ENCODE data around the gene ZNF804A.

Gene ZNF804A

DNA sequence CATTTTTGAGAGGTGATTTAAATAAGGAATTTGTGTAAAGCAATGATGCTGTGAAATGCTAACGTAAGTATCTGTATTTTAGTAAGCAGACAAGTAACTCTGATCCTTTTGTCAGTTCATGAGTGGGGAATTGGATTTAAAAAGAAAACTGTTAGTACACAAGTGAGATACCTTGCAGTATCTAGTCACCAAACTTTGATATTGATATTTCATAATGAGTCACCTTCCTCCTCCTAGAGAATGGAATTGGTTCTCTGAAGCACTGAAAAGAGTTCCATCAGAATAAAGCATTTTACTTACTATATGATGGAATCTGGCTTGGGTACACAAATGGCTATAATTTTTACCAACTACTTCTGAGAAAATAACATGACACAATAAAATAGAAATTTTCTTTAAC is 232.2 kb downstream of the ZNF804A start:
- CTCF ChIA-PET: no interaction called here
- POLR2A ChIA-PET: no interaction called here
- TF ChIP-seq L3MBTL2 (conservative IDR thresholded peaks at IDR 0.05): no peak
- TF ChIP-seq CTBP1 (IDR thresholded peaks at IDR 0.05; ENCODE audit: borderline replicate concordance): no peak
- TF ChIP-seq ELF4 (IDR thresholded peaks at IDR 0.05): no peak
- no peak for TF ChIP-seq NFRKB (IDR thresholded peaks at IDR 0.05)
- TF ChIP-seq FOXA1 (IDR thresholded peaks at IDR 0.05): no peak
- TF ChIP-seq FOXM1 (IDR thresholded peaks at IDR 0.05; ENCODE audit: borderline replicate concordance): no peak
- no peak for TF ChIP-seq SP1 (IDR thresholded peaks at IDR 0.05)
- DNase-seq (ENCODE audit: extremely low spot score): no peak

DNA sequence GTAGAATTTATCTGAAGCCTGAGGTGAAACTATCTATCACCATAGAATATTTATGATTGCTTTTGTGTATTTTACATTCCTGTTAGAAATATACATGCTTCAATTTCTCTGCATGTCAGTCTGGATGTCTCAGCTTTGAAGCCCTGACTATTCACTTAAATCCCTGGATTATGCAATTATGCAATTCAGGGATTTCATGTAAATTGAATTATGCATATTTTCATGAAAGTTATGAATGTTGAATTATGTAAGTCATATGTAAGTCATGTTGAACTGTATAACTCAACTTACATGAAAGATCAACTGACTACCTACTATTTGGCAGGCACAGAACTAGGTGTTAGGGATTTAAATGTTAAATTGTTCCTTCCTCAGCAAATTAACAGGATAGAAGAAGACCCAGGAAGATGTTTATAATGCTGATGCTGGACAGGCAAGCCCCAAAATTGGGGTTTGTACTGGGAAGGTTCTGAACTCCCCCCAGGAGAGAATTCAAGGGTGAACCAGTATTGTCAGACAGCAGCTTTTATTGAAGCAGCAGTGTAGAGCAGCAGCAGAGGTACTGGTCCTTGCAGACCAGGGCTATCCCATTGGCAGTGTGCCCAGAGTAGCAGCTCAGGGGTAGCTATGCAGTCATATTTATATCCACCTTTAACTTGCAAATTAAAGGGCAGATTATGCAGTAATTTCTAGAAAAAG is 236.5 kb downstream of the ZNF804A start:
- no peak for TF ChIP-seq ELF4 (IDR thresholded peaks at IDR 0.05)
- TF ChIP-seq TARDBP (IDR thresholded peaks at IDR 0.05): no peak
- no peak for TF ChIP-seq BHLHE40 (IDR thresholded peaks at IDR 0.05; ENCODE audit: borderline replicate concordance)
- no peak for TF ChIP-seq CTBP1 (IDR thresholded peaks at IDR 0.05; ENCODE audit: borderline replicate concordance)
- TF ChIP-seq SUZ12 (IDR thresholded peaks at IDR 0.05): no peak
- no peak for TF ChIP-seq ZNF384 (IDR thresholded peaks at IDR 0.05)
- TF ChIP-seq FOXM1 (IDR thresholded peaks at IDR 0.05; ENCODE audit: borderline replicate concordance): no peak
- no peak for TF ChIP-seq FOXA1 (IDR thresholded peaks at IDR 0.05)
- no peak for TF ChIP-seq L3MBTL2 (conservative IDR thresholded peaks at IDR 0.05)
- no peak for TF ChIP-seq LEF1 (IDR thresholded peaks at IDR 0.05; ENCODE audit: borderline replicate concordance)
- no peak for TF ChIP-seq NFRKB (IDR thresholded peaks at IDR 0.05)
- TF ChIP-seq ARNT (IDR thresholded peaks at IDR 0.05): no peak
- no peak for TF ChIP-seq HDGF (IDR thresholded peaks at IDR 0.05; ENCODE audit: borderline replicate concordance)
- DNase-seq (ENCODE audit: extremely low spot score): no peak
- ChIA-PET CTCF (interaction anchor here (0.6 kb wide), 1 partner anchor 292 kb away, joined by 9 read pairs; no protein-coding TSS in a partner anchor), POLR2A (no interaction called here)

DNA sequence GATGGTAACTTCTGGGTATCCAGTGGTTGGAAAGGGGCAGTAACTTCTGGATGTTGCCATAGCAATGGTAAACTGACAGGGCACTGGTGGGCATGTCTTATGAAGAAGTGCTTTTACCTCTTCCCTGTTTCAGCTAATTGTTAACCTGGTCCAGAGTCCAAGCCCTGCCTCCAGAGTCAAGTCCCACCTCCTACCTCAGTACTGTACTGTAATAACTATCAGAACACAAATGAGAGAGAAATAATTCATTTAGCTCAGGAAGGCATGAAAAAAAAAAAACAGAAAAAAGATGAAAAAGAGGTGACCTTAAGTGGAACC is 237.0 kb downstream of the ZNF804A start:
- ChIA-PET CTCF (interaction anchor here (0.6 kb wide), 1 partner anchor 292 kb away, joined by 9 read pairs; no protein-coding TSS in a partner anchor), POLR2A (no interaction called here)
- no peak for DNase-seq (ENCODE audit: extremely low spot score)
- TF ChIP-seq FOXK2 (IDR thresholded peaks at IDR 0.05) (no peak), SP1 (IDR thresholded peaks at IDR 0.05) (no peak), ARNT (IDR thresholded peaks at IDR 0.05) (no peak), FOXM1 (IDR thresholded peaks at IDR 0.05; ENCODE audit: borderline replicate concordance) (no peak), SUZ12 (IDR thresholded peaks at IDR 0.05) (no peak), L3MBTL2 (conservative IDR thresholded peaks at IDR 0.05) (no peak), ZNF384 (IDR thresholded peaks at IDR 0.05) (no peak), BHLHE40 (IDR thresholded peaks at IDR 0.05; ENCODE audit: borderline replicate concordance) (no peak), HDGF (IDR thresholded peaks at IDR 0.05; ENCODE audit: borderline replicate concordance) (no peak), NFRKB (IDR thresholded peaks at IDR 0.05) (no peak), LEF1 (IDR thresholded peaks at IDR 0.05; ENCODE audit: borderline replicate concordance) (no peak), CTBP1 (IDR thresholded peaks at IDR 0.05; ENCODE audit: borderline replicate concordance) (no peak), TARDBP (IDR thresholded peaks at IDR 0.05) (no peak), ELF4 (IDR thresholded peaks at IDR 0.05) (no peak), FOXA1 (IDR thresholded peaks at IDR 0.05) (no peak)
- TF ChIP-seq, protein P1, sequence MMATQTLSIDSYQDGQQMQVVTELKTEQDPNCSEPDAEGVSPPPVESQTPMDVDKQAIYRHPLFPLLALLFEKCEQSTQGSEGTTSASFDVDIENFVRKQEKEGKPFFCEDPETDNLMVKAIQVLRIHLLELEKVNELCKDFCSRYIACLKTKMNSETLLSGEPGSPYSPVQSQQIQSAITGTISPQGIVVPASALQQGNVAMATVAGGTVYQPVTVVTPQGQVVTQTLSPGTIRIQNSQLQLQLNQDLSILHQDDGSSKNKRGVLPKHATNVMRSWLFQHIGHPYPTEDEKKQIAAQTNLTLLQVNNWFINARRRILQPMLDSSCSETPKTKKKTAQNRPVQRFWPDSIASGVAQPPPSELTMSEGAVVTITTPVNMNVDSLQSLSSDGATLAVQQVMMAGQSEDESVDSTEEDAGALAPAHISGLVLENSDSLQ (IDR thresholded peaks at IDR 0.05): no peak

DNA sequence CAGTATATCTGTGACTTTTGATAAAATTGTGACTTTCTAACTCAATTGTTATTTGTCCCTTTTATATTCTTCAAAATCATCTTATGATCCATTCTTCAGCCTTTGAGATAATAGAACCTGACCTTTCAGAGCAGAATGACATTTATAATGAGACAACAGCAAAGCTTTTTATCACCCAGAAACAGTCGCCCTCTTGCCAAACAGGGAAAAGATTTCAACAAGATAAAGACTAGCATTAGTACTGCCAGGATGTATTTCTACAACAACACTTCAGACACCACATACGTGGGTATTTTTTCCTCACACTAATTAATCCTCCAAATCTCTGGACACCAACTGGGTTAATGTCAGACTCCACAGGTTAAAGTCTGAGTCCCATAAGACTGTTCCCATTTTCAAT is 249.0 kb downstream of the ZNF804A start:
- ChIA-PET CTCF (no interaction called here), POLR2A (no interaction called here)
- TF ChIP-seq ELF4 (IDR thresholded peaks at IDR 0.05): no peak
- no peak for TF ChIP-seq FOXM1 (IDR thresholded peaks at IDR 0.05; ENCODE audit: borderline replicate concordance)
- no peak for TF ChIP-seq FOXA1 (IDR thresholded peaks at IDR 0.05)
- TF ChIP-seq SP1 (IDR thresholded peaks at IDR 0.05): no peak
- no peak for TF ChIP-seq SUZ12 (IDR thresholded peaks at IDR 0.05)
- TF ChIP-seq HDGF (IDR thresholded peaks at IDR 0.05; ENCODE audit: borderline replicate concordance): no peak
- no peak for TF ChIP-seq ARNT (IDR thresholded peaks at IDR 0.05)
- TF ChIP-seq TARDBP (IDR thresholded peaks at IDR 0.05): no peak
- no peak for TF ChIP-seq LEF1 (IDR thresholded peaks at IDR 0.05; ENCODE audit: borderline replicate concordance)
- TF ChIP-seq BHLHE40 (IDR thresholded peaks at IDR 0.05; ENCODE audit: borderline replicate concordance): no peak
- TF ChIP-seq L3MBTL2 (conservative IDR thresholded peaks at IDR 0.05): no peak
- TF ChIP-seq, protein P1 (IDR thresholded peaks at IDR 0.05): no peak
- no peak for TF ChIP-seq ZNF384 (IDR thresholded peaks at IDR 0.05)
- no peak for TF ChIP-seq CTBP1 (IDR thresholded peaks at IDR 0.05; ENCODE audit: borderline replicate concordance)
- no peak for DNase-seq (ENCODE audit: extremely low spot score)

GRCh38 chr2:184849516-184849915 is 251.2 kb downstream of the ZNF804A start:
- ChIA-PET POLR2A (no interaction called here), CTCF (no interaction called here)
- no peak for TF ChIP-seq ELF4 (IDR thresholded peaks at IDR 0.05)
- no peak for TF ChIP-seq SUZ12 (IDR thresholded peaks at IDR 0.05)
- TF ChIP-seq TARDBP (IDR thresholded peaks at IDR 0.05): no peak
- no peak for DNase-seq (ENCODE audit: extremely low spot score)

DNA sequence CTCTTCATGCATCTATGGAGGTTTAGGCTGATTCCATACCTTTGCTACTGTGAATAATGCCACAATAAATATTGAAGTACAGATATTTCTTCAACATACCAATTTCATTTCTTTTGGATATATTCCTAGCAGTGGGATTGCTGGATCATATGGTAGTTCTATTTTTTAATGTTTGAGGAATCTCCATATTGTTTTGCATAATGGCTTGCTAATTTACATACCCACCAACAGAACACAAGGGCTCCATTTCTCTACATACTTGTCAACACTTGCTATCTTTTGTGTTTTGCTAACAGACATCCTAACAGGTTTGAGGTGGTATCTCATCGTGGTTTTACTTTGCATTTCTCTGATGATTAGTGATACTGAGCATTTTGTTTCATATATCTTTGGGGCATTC is 253.2 kb downstream of the ZNF804A start:
- POLR2A ChIA-PET: no interaction called here
- CTCF ChIA-PET: no interaction called here
- no peak for TF ChIP-seq TARDBP (IDR thresholded peaks at IDR 0.05)
- TF ChIP-seq ZNF384 (IDR thresholded peaks at IDR 0.05): no peak
- TF ChIP-seq, protein P1 (IDR thresholded peaks at IDR 0.05): no peak
- TF ChIP-seq CTBP1 (IDR thresholded peaks at IDR 0.05; ENCODE audit: borderline replicate concordance): no peak
- no peak for TF ChIP-seq L3MBTL2 (conservative IDR thresholded peaks at IDR 0.05)
- TF ChIP-seq LEF1 (IDR thresholded peaks at IDR 0.05; ENCODE audit: borderline replicate concordance): no peak
- no peak for TF ChIP-seq NFRKB (IDR thresholded peaks at IDR 0.05)
- TF ChIP-seq FOXA1 (IDR thresholded peaks at IDR 0.05): no peak
- no peak for TF ChIP-seq FOXM1 (IDR thresholded peaks at IDR 0.05; ENCODE audit: borderline replicate concordance)
- TF ChIP-seq HDGF (IDR thresholded peaks at IDR 0.05; ENCODE audit: borderline replicate concordance): no peak
- no peak for TF ChIP-seq FOXK2 (IDR thresholded peaks at IDR 0.05)
- no peak for TF ChIP-seq ELF4 (IDR thresholded peaks at IDR 0.05)
- TF ChIP-seq SP1 (IDR thresholded peaks at IDR 0.05): no peak
- TF ChIP-seq SUZ12 (IDR thresholded peaks at IDR 0.05): no peak
- no peak for TF ChIP-seq ARNT (IDR thresholded peaks at IDR 0.05)
- no peak for TF ChIP-seq BHLHE40 (IDR thresholded peaks at IDR 0.05; ENCODE audit: borderline replicate concordance)

More for the DNA sequence above, 253.2 kb downstream of the ZNF804A start:
- DNase-seq (ENCODE audit: extremely low spot score): no peak

Data from HEK293T (cell line).